Naive thymus-derived CD8-positive, alpha-beta T cell (primary cell): ENCODE data around the gene ILK. TPM values are rescaled to one million over a fixed set of nuclear protein-coding genes. Genes with fewer than 3 reads are reported as not detected.

Experiments used
- ATAC-seq, 2 donors: fragments of 150-1000 bp; cut with Tn5 transposase in 1 of 2; sonication (Bioruptor Pico), chemical (Tn5 transposase) in 1 of 2; 1 replicate in 1 of 2; 2 replicates in 1 of 2; pipeline ENCODE4 v1.10.0; 2021; ENCODE audit warnings: mild to moderate bottlenecking in 2 of 2, moderate library complexity in 2 of 2
- POLR2A ChIA-PET: fragments of 350-600 bp; sonication (Branson Sonifier 250); formaldehyde crosslinking; loops from one replicate; lab custom pipeline; 2021; ENCODE audit warnings: antibody characterized with exemption; lab: Charles Lee
- DNase-seq, 10 donors: peaks; one replicate each; pipeline versions ENCODE4 v3.0.0 to v3.0.0-alpha.2; 2020 to 2022
- H3K27ac Mint-ChIP-seq, 10 donors: one replicate each; pipeline ENCODE4 v1.8.0; 2020 to 2022; ENCODE audit warnings: mild to moderate bottlenecking in 10 of 10, mixed read lengths in 10 of 10, moderate library complexity in 4 of 10, inconsistent platforms in 1 of 10
- H3K27me3 Mint-ChIP-seq, 5 donors: one replicate each; pipeline ENCODE4 v1.8.0; 2021 to 2022; ENCODE audit warnings: mixed read lengths in 5 of 5
- H3K36me3 Mint-ChIP-seq, 3 donors: one replicate each; pipeline ENCODE4 v1.8.0; 2020 to 2022; ENCODE audit warnings: mixed read lengths in 3 of 3, mild to moderate bottlenecking in 2 of 3, inconsistent platforms in 1 of 3
- H3K4me1 Mint-ChIP-seq, 4 donors: one replicate each; pipeline ENCODE4 v1.8.0; 2021 to 2022; ENCODE audit warnings: mixed read lengths in 4 of 4
- H3K4me3 Mint-ChIP-seq, 10 donors: one replicate each; pipeline ENCODE4 v1.8.0; 2020 to 2022; ENCODE audit warnings: mild to moderate bottlenecking in 10 of 10, mixed read lengths in 10 of 10, moderate library complexity in 6 of 10, inconsistent platforms in 1 of 10
- H3K9me3 Mint-ChIP-seq, 9 donors: one replicate each; pipeline ENCODE4 v1.8.0; 2020 to 2022; ENCODE audit warnings: mixed read lengths in 9 of 9, mild to moderate bottlenecking in 3 of 9, inconsistent platforms in 1 of 9, moderate library complexity in 1 of 9
- polyA plus RNA-seq, 3 donors: library from polyadenylated mRNA; unstranded; fragments of 300-500 nt; fragmentation: Illumina TruSeq; gene quantifications; one replicate each; pipeline ENCODE4 v1.2.3, GENCODE V29; 2021
- total RNA-seq, 8 experiments: library from RNA in 2 of 8; stranded (reverse) in 2 of 8; gene quantifications; one replicate each; pipeline ENCODE4 v1.2.3 and lab custom pipeline; 2021 to 2026

ILK gene
- total and polyA plus RNA-seq, 5 experiments from 2014 or later, result 63.7 to 93.5 (median 72.5) TPM

- POLR2A ChIA-PET, result interaction anchor here (0.7 to 6.1 kb wide), 20 partner anchors 8 to 384 kb away, joined by 3 to 58 read pairs (median 6); partner anchors contain the start of genes DCHS1, FHIP1B, ILK and MRPL17
- peaks cover 11 to 20% (median 14%) of the 10 kb centered on the region in 4 donors for H3K4me1 Mint-ChIP-seq
- no peak overlapping the region for H3K4me3 Mint-ChIP-seq
- ATAC-seq (peak; percentile 48 to 53), DNase-seq (peak in 7 of 10 donors; percentile 32 to 80 (median 39))
- no peaks in the 10 kb centered on the region for H3K9me3 Mint-ChIP-seq
- no peaks in the 10 kb centered on the region for H3K27me3 Mint-ChIP-seq
- peaks cover 6 to 21% (median 10%) of the 10 kb centered on the region in 3 donors for H3K36me3 Mint-ChIP-seq
- H3K27ac Mint-ChIP-seq, result no peak overlapping the region
Measured at GRCh38 chr11:6618117-6619003, 14.8 kb downstream of the ILK start.

GRCh38 chr11:6619004-6619745, 15.6 kb downstream of the ILK start, which contains the start of gene TPP1:
Gene TPP1 (minus strand): TSS chr11:6619422. CDS start chr11:6619400, 22 bp downstream.
- no peak within 1 kb of the TSS for H3K27ac Mint-ChIP-seq
- H3K4me3 Mint-ChIP-seq, result no peak within 1 kb of the TSS
- no peaks in the 10 kb centered on the region for H3K9me3 Mint-ChIP-seq
- ATAC-seq, result peak; percentile 93 to 97
- H3K27me3 Mint-ChIP-seq, result no peaks in the 10 kb centered on the region
- peaks cover 6 to 22% (median 12%) of the 10 kb centered on the region in 3 donors for H3K36me3 Mint-ChIP-seq
- POLR2A ChIA-PET, result interaction anchor here (0.7 to 6.1 kb wide), 22 partner anchors 8 to 385 kb away, joined by 3 to 58 read pairs (median 6); partner anchors contain the start of genes DCHS1, FHIP1B, ILK and MRPL17
- peak; percentile 70 to 96 (median 91) for DNase-seq
- peaks cover 11 to 20% (median 14%) of the 10 kb centered on the region in 4 donors for H3K4me1 Mint-ChIP-seq

- no peak for ATAC-seq
- Mint-ChIP-seq H3K4me1 (peaks cover 8 to 17% (median 11%) of the 10 kb centered on the region in 4 donors), H3K9me3 (no peaks in the 10 kb centered on the region), H3K36me3 (peaks cover 5 to 22% (median 6%) of the 10 kb centered on the region in 3 donors), H3K27ac (no peak overlapping the region), H3K4me3 (no peak overlapping the region), H3K27me3 (no peaks in the 10 kb centered on the region)
- POLR2A ChIA-PET, result interaction anchor here (0.7 to 6.1 kb wide), 8 partner anchors 8 to 120 kb away, joined by 3 to 38 read pairs (median 6); partner anchors contain the start of genes DCHS1, MRPL17 and TAF10
- DNase-seq, result no peak
Measured at GRCh38 chr11:6620636-6621035, 17.1 kb downstream of the ILK start.

DNA sequence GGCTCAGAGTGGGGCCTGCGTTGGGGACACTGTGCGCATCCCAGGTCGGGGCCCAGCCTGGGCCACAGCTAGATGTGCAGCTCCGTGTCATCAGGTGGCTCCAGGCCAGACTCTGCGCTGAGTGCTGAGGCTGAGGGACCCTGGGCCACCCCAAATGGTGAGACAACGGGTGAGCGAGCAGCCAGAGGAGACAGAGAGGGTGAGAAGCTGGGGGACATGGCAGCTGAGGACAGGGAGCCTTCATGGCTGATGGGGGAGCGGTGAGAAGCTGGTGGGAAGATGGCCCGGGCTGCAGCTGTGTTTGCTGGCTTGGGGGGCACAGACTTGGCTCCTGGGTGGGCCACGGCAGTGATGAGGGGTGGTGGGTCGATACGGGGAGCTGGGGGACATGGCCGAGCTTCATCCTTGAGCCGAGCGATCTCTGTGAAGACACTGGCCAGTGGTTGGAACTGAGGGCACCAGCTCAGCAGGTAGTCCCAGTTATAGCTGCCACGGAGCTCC, 18.2 kb downstream of the ILK start:
- ATAC-seq (no peak), DNase-seq (no peak)
- H3K27ac Mint-ChIP-seq, result peak overlapping the region in 2 of 10 donors; percentile 6 to 25
- peaks cover 4 to 14% (median 7%) of the 10 kb centered on the region in 4 donors for H3K4me1 Mint-ChIP-seq
- peak overlapping the region in 1 of 10 donors; percentile 20 for H3K4me3 Mint-ChIP-seq
- no peaks in the 10 kb centered on the region for H3K27me3 Mint-ChIP-seq
- POLR2A ChIA-PET, result interaction anchor here (1.0 to 5.0 kb wide), 4 partner anchors 9 to 61 kb away, joined by 3 to 27 read pairs (median 8); partner anchors contain the start of genes MRPL17 and TAF10
- H3K9me3 Mint-ChIP-seq, result no peaks in the 10 kb centered on the region
- peaks cover 0 to 18% (median 8%) of the 10 kb centered on the region in 3 donors for H3K36me3 Mint-ChIP-seq

GRCh38 chr11:6622261-6623171, 18.9 kb downstream of the ILK start:
- Mint-ChIP-seq H3K4me1 (peaks cover 7 to 16% (median 12%) of the 10 kb centered on the region in 4 donors), H3K9me3 (no peaks in the 10 kb centered on the region), H3K4me3 (no peak overlapping the region), H3K27ac (no peak overlapping the region), H3K27me3 (no peaks in the 10 kb centered on the region), H3K36me3 (peaks cover 0 to 21% (median 8%) of the 10 kb centered on the region in 3 donors)
- POLR2A ChIA-PET, result interaction anchor here (0.6 to 5.0 kb wide), 6 partner anchors 10 to 60 kb away, joined by 3 to 27 read pairs (median 6); partner anchors contain the start of genes MRPL17 and TAF10
- no peak for ATAC-seq
- DNase-seq, result no peak

DNA sequence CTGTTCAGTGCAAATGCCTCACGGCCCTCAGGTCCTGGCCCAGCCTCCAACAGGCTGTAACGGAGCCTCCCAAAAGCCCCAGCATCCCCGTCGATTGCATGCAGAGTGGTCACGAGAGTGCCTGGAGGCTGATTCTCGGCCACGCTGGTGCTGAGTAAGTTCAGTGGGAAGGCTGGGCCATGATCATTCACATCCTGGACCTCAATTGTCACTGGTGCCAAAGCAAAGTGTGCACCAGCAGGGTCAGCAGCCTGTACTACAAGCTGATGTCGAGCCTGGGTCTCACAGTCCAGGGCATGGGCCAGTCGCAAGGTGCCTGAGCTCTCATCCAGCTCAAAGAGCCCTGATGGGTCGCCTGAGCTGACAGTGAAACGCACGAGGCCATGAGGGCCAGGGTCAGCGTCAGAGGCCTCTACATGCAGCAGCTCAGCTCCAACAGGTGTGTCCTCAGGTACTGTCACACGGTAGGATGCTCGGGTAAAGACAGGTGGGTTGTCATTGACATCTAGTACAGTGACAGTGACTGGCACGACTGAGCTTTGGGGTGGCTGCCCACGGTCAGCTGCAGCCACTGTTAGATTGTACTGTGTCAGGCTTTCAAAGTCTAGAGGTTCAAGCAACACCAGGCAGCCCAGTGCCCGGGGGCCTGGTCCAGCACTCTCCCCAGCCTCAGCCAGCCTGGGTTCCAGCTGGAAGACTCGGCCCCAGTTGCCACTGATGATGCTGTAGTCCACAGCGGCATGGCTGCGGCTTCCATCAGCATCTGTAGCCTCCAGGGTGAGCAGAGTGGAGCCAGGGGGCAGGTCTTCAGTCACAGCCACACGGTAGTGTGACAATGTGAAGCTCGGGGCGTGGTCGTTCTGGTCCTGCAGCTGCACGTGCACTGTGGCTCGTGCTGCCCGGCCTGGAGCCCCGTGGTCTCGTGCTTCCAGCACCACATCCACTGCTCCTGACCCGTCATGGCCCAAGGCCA, 20.1 kb downstream of the ILK start:
- H3K9me3 Mint-ChIP-seq, result no peaks in the 10 kb centered on the region
- POLR2A ChIA-PET, result interaction anchor here (0.8 to 5.0 kb wide), 2 partner anchors 11 to 23 kb away, joined by 3 to 27 read pairs; partner anchors contain the start of gene TAF10
- peaks cover 0 to 21% (median 8%) of the 10 kb centered on the region in 3 donors for H3K36me3 Mint-ChIP-seq
- DNase-seq (no peak), ATAC-seq (no peak)
- no peaks in the 10 kb centered on the region for H3K27me3 Mint-ChIP-seq
- H3K4me1 Mint-ChIP-seq, result peaks cover 10 to 27% (median 22%) of the 10 kb centered on the region in 4 donors
- peak overlapping the region in 1 of 10 donors; percentile 57 for H3K27ac Mint-ChIP-seq
- H3K4me3 Mint-ChIP-seq, result no peak overlapping the region

DNA sequence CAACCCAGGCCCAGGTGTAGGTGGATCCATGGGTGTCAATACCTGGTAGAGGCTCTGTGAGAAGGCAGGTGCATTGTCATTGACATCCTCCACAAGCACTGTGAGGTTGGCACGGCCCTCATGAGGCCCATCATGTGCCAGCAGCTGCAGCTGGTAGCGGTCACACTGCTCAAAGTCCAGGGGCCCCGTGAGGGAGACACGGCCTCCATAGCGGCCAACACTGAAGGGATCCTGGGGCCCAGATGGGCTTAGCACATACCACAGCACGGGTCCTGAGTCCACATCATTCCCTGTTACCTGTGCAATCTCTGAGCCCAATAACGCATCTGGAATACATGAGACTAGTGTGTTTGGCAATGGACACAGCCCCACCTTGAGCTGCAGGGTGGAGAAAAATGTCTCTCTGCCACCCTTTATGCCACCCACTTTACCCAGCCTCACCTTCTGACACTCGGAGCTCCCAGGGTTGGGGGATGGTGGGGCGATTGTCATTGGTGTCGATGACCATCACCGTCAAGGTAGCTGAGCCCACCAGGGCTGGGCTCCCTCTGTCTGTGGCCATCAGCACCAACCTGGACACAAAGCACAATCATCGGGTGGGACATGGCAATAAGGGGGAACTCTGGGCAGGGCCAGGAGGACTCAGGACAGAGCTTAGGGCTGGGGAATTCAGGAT, 21.7 kb downstream of the ILK start:
- no peak for ATAC-seq
- Mint-ChIP-seq H3K27me3 (no peaks in the 10 kb centered on the region), H3K4me1 (peaks cover 10 to 30% (median 22%) of the 10 kb centered on the region in 4 donors), H3K36me3 (peaks cover 0 to 29% (median 8%) of the 10 kb centered on the region in 3 donors), H3K4me3 (no peak overlapping the region), H3K9me3 (no peaks in the 10 kb centered on the region), H3K27ac (peak overlapping the region in 1 of 10 donors; percentile 8)
- POLR2A ChIA-PET, result interaction anchor here (1.1 to 5.0 kb wide), 2 partner anchors 13 to 23 kb away, joined by 3 to 27 read pairs; partner anchors contain the start of gene TAF10
- DNase-seq, result no peak

GRCh38 chr11:6625832-6626420, 22.4 kb downstream of the ILK start:
- ATAC-seq (no peak), DNase-seq (no peak)
- no peaks in the 10 kb centered on the region for H3K9me3 Mint-ChIP-seq
- POLR2A ChIA-PET, result interaction anchor here (2.0 kb wide), 1 partner anchor 14 kb away, joined by 12 read pairs; the partner anchor contains the start of gene TAF10
- H3K27me3 Mint-ChIP-seq, result no peaks in the 10 kb centered on the region
- no peak overlapping the region for H3K4me3 Mint-ChIP-seq
- H3K4me1 Mint-ChIP-seq, result peaks cover 10 to 30% (median 22%) of the 10 kb centered on the region in 4 donors
- peaks cover 0 to 29% (median 8%) of the 10 kb centered on the region in 3 donors for H3K36me3 Mint-ChIP-seq
- H3K27ac Mint-ChIP-seq, result peak overlapping the region in 1 of 10 donors; percentile 39

DNA sequence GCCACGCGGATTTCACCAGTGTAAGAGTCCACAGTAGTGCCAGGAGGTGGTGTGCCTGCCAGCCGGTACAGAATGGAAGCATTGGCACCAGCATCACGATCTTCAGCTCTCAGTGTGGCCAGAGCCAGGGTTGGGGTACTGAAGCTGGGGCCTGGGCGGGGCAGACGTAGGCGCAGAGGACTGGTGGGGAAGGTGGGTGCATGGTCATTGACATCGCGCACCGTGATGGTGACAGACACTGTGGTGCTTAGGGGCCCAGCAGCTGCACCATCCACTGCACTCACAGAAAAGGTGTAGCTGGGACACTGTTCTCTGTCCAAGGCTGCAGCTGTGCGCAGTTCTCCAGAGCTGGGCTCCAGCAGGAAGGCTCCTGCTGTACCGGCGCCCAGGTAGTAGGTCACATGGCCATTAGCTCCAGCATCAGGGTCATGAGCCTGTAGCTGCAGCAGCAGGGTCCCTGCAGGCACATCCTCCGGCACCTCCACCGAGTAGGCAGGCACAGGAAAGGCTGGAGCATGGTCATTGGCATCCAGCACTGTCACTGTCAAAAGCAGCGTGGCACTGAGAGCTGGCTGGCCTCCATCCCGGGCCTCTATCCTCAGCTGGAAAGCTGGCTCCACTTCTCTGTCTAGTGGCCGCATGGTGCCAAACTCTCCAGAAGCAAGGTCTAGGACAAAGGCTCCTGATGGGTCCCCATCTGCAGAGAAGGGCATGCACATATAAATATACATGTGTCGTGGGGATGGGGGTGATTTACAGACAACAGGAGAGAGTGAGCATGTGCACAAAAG, 23.6 kb downstream of the ILK start:
- no peak for ATAC-seq
- Mint-ChIP-seq H3K36me3 (peaks cover 0 to 37% (median 14%) of the 10 kb centered on the region in 3 donors), H3K4me3 (peak overlapping the region; percentile 7 to 69 (median 52))

More for the DNA sequence above, 23.6 kb downstream of the ILK start:
- peak overlapping the region; percentile 1 to 90 (median 79) for H3K27ac Mint-ChIP-seq
- POLR2A ChIA-PET, result interaction anchor here (0.9 to 2.0 kb wide), 5 partner anchors 9 to 56 kb away, joined by 3 to 12 read pairs (median 6); partner anchors contain the start of genes MRPL17, TAF10 and TPP1
- H3K4me1 Mint-ChIP-seq, result peaks cover 7 to 31% (median 20%) of the 10 kb centered on the region in 4 donors
- DNase-seq, result no peak
- no peaks in the 10 kb centered on the region for H3K27me3 Mint-ChIP-seq
- H3K9me3 Mint-ChIP-seq, result no peaks in the 10 kb centered on the region
